ENCODE results near the gene RCAN2. TPM values are rescaled to one million over a fixed set of nuclear protein-coding genes. Genes with fewer than 3 reads are reported as not detected.

The RCAN2 gene
- total RNA-seq, 4 donors from 2014 or later = 28.7 to 79.1 (median 36.3) TPM

DNA sequence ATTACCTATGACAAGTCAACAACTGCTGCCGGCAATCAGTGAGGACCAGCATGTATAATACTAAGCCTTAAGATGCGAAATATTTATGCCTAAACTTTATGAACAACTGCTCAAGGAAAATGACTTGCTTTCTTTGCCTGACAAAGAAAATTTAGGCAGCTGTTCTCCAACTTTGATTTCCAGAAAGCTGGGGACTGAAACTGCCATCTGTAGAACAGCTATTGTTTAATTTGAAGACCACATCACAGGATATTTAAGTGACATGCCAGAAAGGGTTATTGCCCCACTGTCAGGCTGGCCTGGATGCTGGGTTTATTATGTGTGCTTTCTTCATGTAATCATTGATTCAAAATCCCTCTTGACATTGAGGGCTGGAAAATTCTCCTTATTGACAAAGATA, 166.5 kb downstream of the RCAN2 start:
- no peak for TF ChIP-seq POLR2AphosphoS5 (IDR thresholded peaks at IDR 0.05)
- TF ChIP-seq EP300 (IDR thresholded peaks at IDR 0.05) = no peak
- no peaks in the 10 kb centered on the region for H3K36me3 ChIP-seq
- no peak overlapping the region for H3K4me3 ChIP-seq
- no peak for DNase-seq (ENCODE audit: extremely low spot score)
- H3K27ac ChIP-seq (replicated peaks in 1 of 4) = peak overlapping the region in 1 of 4 donors; percentile 50
- 65% methylated on average over 2 of the region's 2 CpGs for WGBS
- H3K27me3 ChIP-seq = no peaks in the 10 kb centered on the region
- H3K4me1 ChIP-seq = peaks cover 76 to 91% (median 77%) of the 10 kb centered on the region in 4 donors
- intact Hi-C loops (cut with DNase I) = no loop called here
- H3K9me3 ChIP-seq = no peaks in the 10 kb centered on the region

DNA sequence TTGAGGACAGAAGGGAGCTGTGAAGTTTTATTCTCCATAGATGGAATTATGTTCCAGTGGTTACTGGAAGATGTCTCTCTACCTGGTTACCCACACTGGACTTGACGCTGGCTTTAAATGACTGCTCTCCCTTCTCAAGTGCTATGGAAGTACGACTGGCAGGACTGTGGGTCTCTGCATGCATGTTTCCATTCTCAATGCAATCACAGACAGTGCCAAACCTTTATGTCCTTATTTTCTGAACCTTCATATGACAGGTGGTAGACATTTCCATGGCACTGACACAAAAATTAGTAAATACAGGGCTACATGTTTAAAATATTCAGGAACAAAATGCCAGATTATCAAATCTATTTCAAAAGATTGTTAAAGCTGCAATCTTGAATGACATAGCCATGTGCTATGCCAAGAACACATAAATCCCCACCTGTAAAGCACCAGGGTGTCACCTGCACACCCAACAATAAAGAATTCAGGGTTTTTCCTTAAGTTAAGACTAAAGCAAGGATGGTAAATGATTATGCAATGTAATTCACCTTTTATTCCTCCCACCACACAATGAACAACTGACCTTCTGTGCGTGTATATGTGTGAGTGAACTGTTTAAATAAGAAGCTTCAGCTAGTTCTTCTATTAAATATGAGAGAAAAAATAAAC, 167.2 kb downstream of the RCAN2 start:
- WGBS = 63% methylated on average over 3 of the region's 3 CpGs
- Histone ChIP-seq H3K4me1 (peaks cover 70 to 86% (median 71%) of the 10 kb centered on the region in 4 donors), H3K4me3 (no peak overlapping the region), H3K27me3 (no peaks in the 10 kb centered on the region), H3K27ac (replicated peaks in 1 of 4) (peak overlapping the region in 1 of 4 donors; percentile 50), H3K36me3 (no peaks in the 10 kb centered on the region), H3K9me3 (no peaks in the 10 kb centered on the region)
- TF ChIP-seq, protein P1, sequence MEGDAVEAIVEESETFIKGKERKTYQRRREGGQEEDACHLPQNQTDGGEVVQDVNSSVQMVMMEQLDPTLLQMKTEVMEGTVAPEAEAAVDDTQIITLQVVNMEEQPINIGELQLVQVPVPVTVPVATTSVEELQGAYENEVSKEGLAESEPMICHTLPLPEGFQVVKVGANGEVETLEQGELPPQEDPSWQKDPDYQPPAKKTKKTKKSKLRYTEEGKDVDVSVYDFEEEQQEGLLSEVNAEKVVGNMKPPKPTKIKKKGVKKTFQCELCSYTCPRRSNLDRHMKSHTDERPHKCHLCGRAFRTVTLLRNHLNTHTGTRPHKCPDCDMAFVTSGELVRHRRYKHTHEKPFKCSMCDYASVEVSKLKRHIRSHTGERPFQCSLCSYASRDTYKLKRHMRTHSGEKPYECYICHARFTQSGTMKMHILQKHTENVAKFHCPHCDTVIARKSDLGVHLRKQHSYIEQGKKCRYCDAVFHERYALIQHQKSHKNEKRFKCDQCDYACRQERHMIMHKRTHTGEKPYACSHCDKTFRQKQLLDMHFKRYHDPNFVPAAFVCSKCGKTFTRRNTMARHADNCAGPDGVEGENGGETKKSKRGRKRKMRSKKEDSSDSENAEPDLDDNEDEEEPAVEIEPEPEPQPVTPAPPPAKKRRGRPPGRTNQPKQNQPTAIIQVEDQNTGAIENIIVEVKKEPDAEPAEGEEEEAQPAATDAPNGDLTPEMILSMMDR (IDR thresholded peaks at IDR 0.05) = no peak
- no peak for TF ChIP-seq EP300 (IDR thresholded peaks at IDR 0.05)
- TF ChIP-seq POLR2AphosphoS5 (IDR thresholded peaks at IDR 0.05) = no peak
- no peak for TF ChIP-seq POLR2A (IDR thresholded peaks at IDR 0.05; ENCODE audit: low read depth)
- intact Hi-C loops (cut with DNase I) = no loop called here
- no peak for DNase-seq (ENCODE audit: extremely low spot score)

DNA sequence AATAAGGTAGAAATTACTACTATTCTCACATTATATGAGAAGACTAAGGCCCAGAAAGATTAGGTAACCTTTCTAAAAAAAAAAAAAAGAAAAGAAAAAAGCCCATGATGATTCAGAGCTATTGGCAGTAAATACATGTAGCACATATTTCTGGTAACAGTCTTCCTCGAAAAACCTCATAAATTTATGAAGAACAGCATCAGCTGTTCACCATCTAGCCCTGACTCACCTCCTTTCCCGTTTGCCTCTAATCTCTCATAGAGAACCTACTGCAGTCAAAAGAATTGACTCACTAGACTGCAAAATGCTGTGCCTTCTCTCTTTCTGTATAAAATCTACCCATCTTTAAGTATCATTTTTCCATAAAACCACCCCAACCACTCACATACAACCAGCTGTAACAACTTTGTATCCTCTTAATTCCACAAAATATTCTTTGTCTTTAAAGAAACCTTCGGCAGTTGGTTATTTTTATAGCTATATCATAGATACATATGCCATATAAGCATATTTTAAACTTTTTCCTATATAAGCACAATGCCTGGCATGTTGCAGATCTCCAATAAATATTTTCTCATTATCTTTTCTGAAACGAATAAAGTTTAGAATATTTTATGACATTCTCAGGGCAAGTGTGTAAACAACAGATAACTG, 167.8 kb downstream of the RCAN2 start:
- Histone ChIP-seq H3K27me3 (no peaks in the 10 kb centered on the region), H3K9me3 (no peaks in the 10 kb centered on the region), H3K4me3 (no peak overlapping the region), H3K36me3 (no peaks in the 10 kb centered on the region), H3K4me1 (peaks cover 64 to 80% (median 67%) of the 10 kb centered on the region in 4 donors), H3K27ac (replicated peaks in 1 of 4) (peak overlapping the region in 1 of 4 donors; percentile 50)
- no peak for DNase-seq (ENCODE audit: extremely low spot score)
- WGBS = 29% methylated on average over 4 of the region's 4 CpGs
- TF ChIP-seq, protein P1 (IDR thresholded peaks at IDR 0.05) = no peak
- peak in 1 of 2 donors; percentile 60 for TF ChIP-seq POLR2AphosphoS5 (IDR thresholded peaks at IDR 0.05)
- intact Hi-C loops (cut with DNase I) = no loop called here

DNA sequence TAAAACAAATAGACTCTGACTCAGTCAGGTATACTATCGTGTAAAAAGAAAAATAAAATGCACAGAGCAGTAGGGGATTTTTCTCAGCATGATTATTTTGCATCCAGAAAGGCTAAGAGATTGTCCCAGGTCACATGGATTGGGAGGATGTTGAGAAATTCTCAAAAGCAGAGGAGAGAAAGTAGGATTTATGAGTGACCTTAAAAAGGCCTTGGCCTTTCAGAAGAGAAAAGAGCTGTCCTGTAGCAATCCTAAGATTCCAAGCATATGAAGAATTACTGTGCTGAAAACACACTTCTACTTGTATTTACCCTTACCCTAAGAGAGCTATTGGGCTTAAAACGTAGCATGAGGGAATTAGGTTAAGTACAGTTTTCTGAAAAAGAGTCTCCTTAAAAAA, 170.7 kb downstream of the RCAN2 start:
- DNase-seq (ENCODE audit: extremely low spot score) = no peak
- TF ChIP-seq POLR2A (IDR thresholded peaks at IDR 0.05; ENCODE audit: low read depth) = no peak
- TF ChIP-seq EP300 (IDR thresholded peaks at IDR 0.05) = no peak
- TF ChIP-seq, protein P1 (IDR thresholded peaks at IDR 0.05) = no peak
- no peak for TF ChIP-seq POLR2AphosphoS5 (IDR thresholded peaks at IDR 0.05)
- peak overlapping the region in 1 of 4 donors; percentile 11 for H3K27ac ChIP-seq (replicated peaks in 1 of 4)
- no peaks in the 10 kb centered on the region for H3K9me3 ChIP-seq
- intact Hi-C loops (cut with DNase I) = no loop called here
- H3K36me3 ChIP-seq = no peaks in the 10 kb centered on the region
- H3K4me3 ChIP-seq = no peak overlapping the region
- peaks cover 37 to 51% (median 45%) of the 10 kb centered on the region in 4 donors for H3K4me1 ChIP-seq
- no peaks in the 10 kb centered on the region for H3K27me3 ChIP-seq
- 54% methylated on average over 2 of the region's 2 CpGs for WGBS

GRCh38 chr6:46315589-46315988, 175.7 kb downstream of the RCAN2 start:
- intact Hi-C loops (cut with DNase I) = no loop called here
- DNase-seq (ENCODE audit: extremely low spot score) = no peak
- Histone ChIP-seq H3K36me3 (no peaks in the 10 kb centered on the region), H3K27ac (replicated peaks in 1 of 4) (no peak overlapping the region), H3K4me3 (no peak overlapping the region), H3K27me3 (no peaks in the 10 kb centered on the region), H3K4me1 (peaks cover 2 to 6% (median 3%) of the 10 kb centered on the region in 4 donors), H3K9me3 (no peaks in the 10 kb centered on the region)
- 92% methylated on average over 1 of the region's 1 CpG for WGBS
- TF ChIP-seq POLR2A (IDR thresholded peaks at IDR 0.05; ENCODE audit: low read depth) (no peak), POLR2AphosphoS5 (IDR thresholded peaks at IDR 0.05) (no peak), EP300 (IDR thresholded peaks at IDR 0.05) (no peak)
- TF ChIP-seq, protein P1 (IDR thresholded peaks at IDR 0.05) = no peak

All from esophagus muscularis mucosa (tissue), 4 donors.